ENCODE data around the gene LTA.
"Not testable (repeated sequence)": the region's sequence is repeated elsewhere in the genome, so short reads cannot be mapped to it uniquely, and the experiment has no call there.

The LTA gene

DNA sequence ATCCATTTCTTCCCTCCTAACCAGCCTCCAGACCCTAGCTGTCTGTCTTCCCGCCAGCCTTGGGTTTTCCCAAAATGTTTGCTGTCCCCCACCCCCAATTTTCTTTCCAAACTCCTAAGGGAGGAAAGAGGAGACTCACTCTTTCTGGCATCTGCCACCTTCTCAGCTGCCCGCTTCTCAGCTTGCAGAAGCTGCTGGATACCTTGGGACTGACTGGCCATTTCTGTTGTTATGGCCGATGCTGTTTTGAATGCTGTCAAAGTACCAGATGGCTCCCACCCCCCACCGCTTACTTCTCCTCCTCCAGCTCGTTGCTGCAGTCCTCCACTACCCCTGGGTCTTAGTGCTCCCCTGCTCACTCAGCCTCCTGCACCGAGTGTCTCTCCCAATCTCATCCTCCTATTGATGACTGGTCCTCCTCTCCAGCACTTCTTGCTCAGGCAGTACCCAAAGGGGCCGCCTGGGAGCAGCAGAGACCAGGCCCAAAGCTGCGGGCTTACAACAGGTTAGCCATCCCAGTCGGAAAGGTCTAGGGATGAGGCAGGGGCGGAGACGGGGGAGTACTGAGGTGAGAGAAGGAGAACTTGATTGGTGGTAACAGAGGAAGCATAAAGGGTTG lies 25.6 kb upstream of the LTA start, which contains the start of gene ATP6V1G2:
TSS of gene ATP6V1G2 (minus strand) at position 270 of the 619 bp plus-strand sequence. CDS start at position 221, 49 bp downstream.
- Histone ChIP-seq H3K4me1 (peaks cover 62 to 76% (median 70%) of the 10 kb centered on the region in 10 experiments), H4K20me1 (no peaks in the 10 kb centered on the region; a peak in 2 of 22 replicates), H3K4me2 (peak within 1 kb of the TSS; percentile 82 to 100 (median 95)), H3K27me3 (no peaks in the 10 kb centered on the region), H3K4me3 (peak within 1 kb of the TSS; percentile 53 to 70 (median 60)), H3K9ac (peak within 1 kb of the TSS; percentile 74 to 88 (median 81)), H3K27ac (peak within 1 kb of the TSS; percentile 76 to 89 (median 84); a peak in 21 of 22 replicates), H3K9me3 (replicated peaks in 1 of 11) (no peaks in the 10 kb centered on the region), H3K36me3 (peaks cover 0 to 26% (median 18%) of the 10 kb centered on the region in 11 experiments; a peak in 15 of 22 replicates)
- TF ChIP-seq Cebpa-rat (IDR thresholded peaks at IDR 0.05), result no peak

DNA sequence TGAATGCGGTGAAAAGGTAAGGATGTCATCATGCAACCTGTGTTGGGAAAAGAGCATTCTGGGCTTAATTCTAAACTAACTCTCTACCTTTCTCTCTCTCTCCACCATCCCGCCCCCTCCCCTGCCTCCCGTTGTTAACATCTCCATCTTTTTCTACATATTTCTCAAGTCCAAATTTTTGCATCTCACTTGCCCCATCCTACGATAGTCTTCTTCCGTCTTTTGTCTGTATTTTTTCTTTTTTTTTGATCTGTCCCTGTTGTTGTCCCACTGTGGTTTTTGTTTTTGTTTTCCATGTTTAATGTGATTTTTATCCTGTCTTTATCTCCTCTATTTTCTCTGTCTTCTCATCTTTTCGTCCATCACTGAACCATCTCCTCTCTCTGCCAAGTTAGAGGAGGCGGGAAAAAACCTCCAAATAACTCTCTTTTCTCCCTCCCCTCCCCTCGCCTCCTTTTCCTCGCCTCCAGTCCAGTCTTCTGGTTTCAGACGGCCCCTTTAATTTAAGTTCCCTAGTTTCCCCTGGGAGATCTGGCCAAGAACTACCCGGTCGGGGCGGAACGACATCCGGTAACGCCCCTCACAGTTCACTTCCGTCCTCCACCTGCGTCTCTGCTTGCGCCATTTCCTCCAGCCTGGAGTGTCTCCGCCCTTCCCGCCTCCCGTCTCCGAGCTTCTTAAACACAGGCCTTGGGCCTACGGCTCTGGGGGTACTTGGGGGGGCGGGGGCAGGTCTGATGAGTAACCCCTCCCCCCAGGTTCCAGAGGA lies 24.9 kb upstream of the LTA start, which contains the start of gene NFKBIL1:
TSS of gene NFKBIL1 (plus strand) at position 651 of the 769 bp plus-strand sequence. CDS start at position 738, 87 bp downstream.
- Histone ChIP-seq H4K20me1 (no peaks in the 10 kb centered on the region), H3K9ac (peak within 1 kb of the TSS; percentile 74 to 88 (median 81)), H3K27ac (peak within 1 kb of the TSS; percentile 76 to 89 (median 84)), H3K4me1 (peaks cover 62 to 82% (median 76%) of the 10 kb centered on the region in 10 experiments), H3K27me3 (no peaks in the 10 kb centered on the region), H3K9me3 (replicated peaks in 1 of 11) (no peaks in the 10 kb centered on the region), H3K4me2 (peak within 1 kb of the TSS; percentile 82 to 100 (median 95)), H3K36me3 (peaks cover 0 to 26% (median 18%) of the 10 kb centered on the region in 11 experiments; a peak in 15 of 22 replicates), H3K4me3 (peak within 1 kb of the TSS; percentile 53 to 70 (median 60))
- peak in 3 of 11 experiments; percentile 13 to 58 (median 30); a peak in 3 of 22 replicates for TF ChIP-seq Cebpa-rat (IDR thresholded peaks at IDR 0.05)

DNA sequence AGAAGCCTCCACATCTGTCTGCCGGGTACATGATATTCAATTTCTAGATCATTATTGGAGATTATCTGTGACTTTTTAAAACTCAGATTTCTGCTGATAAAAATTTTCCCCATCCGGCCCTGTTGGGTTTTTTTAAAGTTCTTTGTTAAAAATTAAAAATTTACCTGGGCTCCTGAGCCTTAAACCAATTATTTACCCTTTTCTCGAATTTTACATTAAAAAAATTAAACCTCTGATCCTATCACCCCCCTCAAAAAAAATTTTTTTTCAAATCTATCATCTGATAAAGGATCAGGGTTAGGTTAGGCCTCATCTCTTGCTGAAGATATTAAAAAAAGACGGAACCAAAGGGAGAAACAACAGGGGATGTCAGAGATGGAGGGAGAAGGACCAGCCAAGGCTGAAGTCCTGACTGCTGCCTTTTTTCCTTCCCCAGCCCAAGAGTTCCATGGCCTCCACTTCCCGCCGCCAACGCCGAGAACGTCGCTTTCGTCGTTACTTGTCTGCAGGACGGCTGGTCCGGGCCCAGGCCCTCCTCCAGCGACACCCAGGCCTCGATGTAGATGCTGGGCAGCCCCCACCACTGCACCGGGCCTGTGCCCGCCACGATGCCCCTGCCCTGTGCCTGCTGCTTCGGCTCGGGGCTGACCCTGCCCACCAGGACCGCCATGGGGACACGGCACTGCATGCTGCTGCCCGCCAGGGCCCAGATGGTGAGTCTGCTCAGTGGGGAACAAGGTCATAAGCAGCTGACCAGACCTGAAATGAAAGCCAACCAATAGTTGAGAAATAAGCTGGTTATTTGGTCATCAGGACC lies 24.2 kb upstream of the LTA start:
- H3K9me3 ChIP-seq (replicated peaks in 1 of 11), result no peaks in the 10 kb centered on the region
- H3K27me3 ChIP-seq, result no peaks in the 10 kb centered on the region
- peak overlapping the region; percentile 82 to 100 (median 95) for H3K4me2 ChIP-seq
- no peaks in the 10 kb centered on the region for H4K20me1 ChIP-seq
- peak overlapping the region; percentile 53 to 70 (median 60) for H3K4me3 ChIP-seq
- H3K27ac ChIP-seq, result peak overlapping the region; percentile 76 to 89 (median 84)
- H3K36me3 ChIP-seq, result peaks cover 0 to 30% (median 20%) of the 10 kb centered on the region in 11 experiments; a peak in 16 of 22 replicates
- H3K9ac ChIP-seq, result peak overlapping the region; percentile 74 to 88 (median 81)
- peaks cover 58 to 83% (median 73%) of the 10 kb centered on the region in 10 experiments for H3K4me1 ChIP-seq
- no peak for TF ChIP-seq Cebpa-rat (IDR thresholded peaks at IDR 0.05)

DNA sequence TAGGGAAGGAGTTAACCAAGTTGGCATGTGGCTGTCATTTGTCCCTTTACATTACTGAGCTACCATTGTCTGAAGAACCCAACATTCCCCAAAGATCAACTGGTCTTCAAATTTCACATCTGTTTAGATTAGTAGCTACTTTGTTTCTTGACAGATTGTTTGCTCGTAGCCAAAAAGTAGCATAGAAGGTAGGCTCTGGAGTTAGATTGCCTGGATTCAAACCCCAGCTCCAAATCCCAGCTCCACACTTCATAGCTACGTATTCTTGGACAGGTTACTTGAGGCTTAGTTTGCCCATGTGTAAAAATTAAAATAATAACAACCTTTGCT lies 23.6 kb upstream of the LTA start:
- Histone ChIP-seq H3K9me3 (replicated peaks in 1 of 11) (no peaks in the 10 kb centered on the region), H3K9ac (peak overlapping the region; percentile 74 to 88 (median 81)), H3K4me1 (peaks cover 52 to 83% (median 73%) of the 10 kb centered on the region in 10 experiments), H3K4me2 (peak overlapping the region; percentile 82 to 100 (median 95)), H3K36me3 (peaks cover 6 to 36% (median 23%) of the 10 kb centered on the region in 11 experiments; a peak in 20 of 22 replicates), H3K27me3 (no peaks in the 10 kb centered on the region), H4K20me1 (no peaks in the 10 kb centered on the region), H3K4me3 (peak overlapping the region; percentile 53 to 70 (median 60); a peak in 19 of 20 replicates), H3K27ac (peak overlapping the region; percentile 76 to 89 (median 84); a peak in 21 of 22 replicates)
- no peak for TF ChIP-seq Cebpa-rat (IDR thresholded peaks at IDR 0.05)

DNA sequence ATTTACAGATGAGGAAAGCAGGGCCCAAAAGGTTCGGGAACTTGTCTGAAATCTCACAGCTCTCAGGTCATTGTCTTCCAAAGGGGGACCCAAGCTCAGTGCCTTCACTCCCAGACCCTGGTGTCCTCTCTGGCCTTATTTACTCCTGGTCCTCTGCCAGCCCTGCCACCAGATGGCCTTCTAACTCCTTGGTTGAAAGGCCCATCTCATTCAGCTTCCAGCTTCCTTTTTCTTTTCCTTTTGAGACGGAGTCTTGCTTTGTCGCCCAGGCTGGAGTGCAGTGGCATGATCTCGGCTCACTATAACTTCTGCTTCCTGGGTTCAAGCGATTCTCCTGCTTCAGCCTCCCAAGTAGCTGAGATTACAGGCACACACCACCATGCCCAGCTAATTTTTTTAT lies 20.7 kb upstream of the LTA start:
- Histone ChIP-seq H3K27ac (peak overlapping the region in 8 of 11 experiments; percentile 38 to 85 (median 55); a peak in 16 of 22 replicates), H3K36me3 (peaks cover 12 to 56% (median 33%) of the 10 kb centered on the region in 11 experiments; a peak in 20 of 22 replicates), H3K9ac (peak overlapping the region in 3 of 11 experiments; percentile 5 to 33 (median 26); a peak in 6 of 22 replicates), H3K4me1 (peaks cover 43 to 85% (median 75%) of the 10 kb centered on the region in 10 experiments), H3K4me2 (peak overlapping the region in 8 of 11 experiments; percentile 23 to 39 (median 28); a peak in 13 of 22 replicates)
- not testable (repeated sequence) for H3K4me3 ChIP-seq; H3K9me3 ChIP-seq (replicated peaks in 1 of 11); H3K27me3 ChIP-seq; H4K20me1 ChIP-seq

DNA sequence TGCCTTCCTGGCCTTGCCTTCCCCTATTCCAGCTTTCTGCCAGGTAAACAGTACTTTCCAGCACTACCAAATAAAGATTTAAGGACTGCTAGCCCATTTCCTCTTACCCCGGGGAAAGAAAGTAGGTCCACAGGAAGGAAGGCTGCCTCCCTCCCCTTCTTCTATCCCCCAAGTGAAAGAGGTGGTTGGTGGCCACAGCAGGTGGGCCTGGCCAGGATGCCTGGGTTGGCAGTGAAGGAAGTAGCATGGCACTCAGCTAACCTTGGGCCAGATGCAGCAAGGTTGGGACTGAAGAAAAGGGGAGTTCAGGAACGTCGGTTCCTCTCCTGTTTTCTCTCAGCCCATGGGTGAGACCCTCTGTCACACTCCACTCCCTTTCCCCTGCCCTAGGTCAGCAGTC lies 15.8 kb upstream of the LTA start:
- peak overlapping the region in 10 of 11 experiments; percentile 20 to 94 (median 46); a peak in 14 of 22 replicates for H3K9ac ChIP-seq
- H3K4me1 ChIP-seq, result peaks cover 64 to 93% (median 89%) of the 10 kb centered on the region in 10 experiments
- H3K27me3 ChIP-seq, result no peaks in the 10 kb centered on the region
- peak overlapping the region in 10 of 11 experiments; percentile 25 to 100 (median 98); a peak in 19 of 22 replicates for H3K27ac ChIP-seq
- TF ChIP-seq Cebpa-rat (IDR thresholded peaks at IDR 0.05), result no peak
- peaks cover 13 to 41% (median 23%) of the 10 kb centered on the region in 11 experiments; a peak in 17 of 22 replicates for H3K36me3 ChIP-seq
- no peaks in the 10 kb centered on the region; a peak in 2 of 22 replicates for H4K20me1 ChIP-seq
- H3K9me3 ChIP-seq (replicated peaks in 1 of 11), result no peaks in the 10 kb centered on the region
- H3K4me3 ChIP-seq, result peak overlapping the region in 3 of 10 experiments; percentile 0 to 19 (median 18); a peak in 3 of 20 replicates
- H3K4me2 ChIP-seq, result peak overlapping the region; percentile 96 to 100 (median 100)

DNA sequence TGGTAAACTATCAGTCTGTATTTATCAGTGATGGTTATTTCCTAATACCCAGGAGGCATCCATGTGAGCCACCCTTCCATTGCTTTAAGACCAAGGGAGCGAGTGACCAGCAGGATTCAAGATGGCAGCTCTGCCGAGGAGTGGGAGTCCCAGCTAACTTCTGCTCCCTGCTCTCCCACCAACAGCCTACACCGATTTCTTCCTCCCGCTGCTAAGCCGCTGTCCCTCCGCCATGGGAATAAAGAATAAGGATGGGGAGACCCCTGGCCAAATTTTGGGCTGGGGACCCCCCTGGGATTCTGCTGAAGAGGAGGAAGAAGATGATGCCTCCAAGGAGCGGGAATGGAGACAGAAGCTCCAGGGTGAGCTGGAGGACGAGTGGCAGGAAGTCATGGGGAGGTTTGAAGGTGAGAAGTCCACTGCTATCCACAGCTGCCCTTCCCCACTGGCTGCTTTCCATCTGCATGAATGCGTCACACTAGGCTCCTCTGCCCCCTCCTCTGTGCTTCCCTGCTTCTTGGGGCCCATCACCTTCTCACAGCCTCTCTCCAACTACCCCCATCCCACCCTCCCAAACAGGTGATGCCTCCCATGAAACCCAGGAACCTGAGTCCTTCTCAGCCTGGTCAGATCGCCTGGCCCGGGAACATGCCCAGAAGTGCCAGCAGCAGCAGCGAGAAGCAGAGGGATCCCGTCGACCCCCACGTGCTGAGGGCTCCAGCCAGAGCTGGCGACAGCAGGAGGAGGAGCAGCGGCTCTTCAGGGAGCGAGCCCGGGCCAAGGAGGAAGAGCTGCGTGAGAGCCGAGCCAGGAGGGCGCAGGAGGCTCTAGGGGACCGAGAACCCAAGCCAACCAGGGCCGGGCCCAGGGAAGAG lies 14.4 kb upstream of the LTA start:
- Histone ChIP-seq H4K20me1 (no peaks in the 10 kb centered on the region; a peak in 2 of 22 replicates), H3K27me3 (no peaks in the 10 kb centered on the region), H3K36me3 (peaks cover 13 to 35% (median 21%) of the 10 kb centered on the region in 11 experiments; a peak in 17 of 22 replicates), H3K4me1 (peaks cover 78 to 99% (median 94%) of the 10 kb centered on the region in 10 experiments), H3K9me3 (replicated peaks in 1 of 11) (no peaks in the 10 kb centered on the region), H3K9ac (peak overlapping the region; percentile 65 to 96 (median 92)), H3K4me2 (peak overlapping the region; percentile 96 to 100 (median 100)), H3K27ac (peak overlapping the region; percentile 82 to 100 (median 99)), H3K4me3 (peak overlapping the region; percentile 30 to 69 (median 58))
- no peak for TF ChIP-seq Cebpa-rat (IDR thresholded peaks at IDR 0.05)

Data from BLaER1 treated with 17β-estradiol and CSF1 and Interleukin-3, amounts not matched to agents 10 nM and 100 nM (cell line).